ENCODE results near the gene MAD1L1.
"Not testable (repeated sequence)": the region's sequence is repeated elsewhere in the genome, so short reads cannot be mapped to it uniquely, and the experiment has no call there.

MAD1L1 gene

GRCh38 chr7:1869452-1870130, 363.2 kb downstream of the MAD1L1 start:
- no peak for DNase-seq

GRCh38 chr7:1868516-1869165, 364.1 kb downstream of the MAD1L1 start:
- no peak for DNase-seq

DNA sequence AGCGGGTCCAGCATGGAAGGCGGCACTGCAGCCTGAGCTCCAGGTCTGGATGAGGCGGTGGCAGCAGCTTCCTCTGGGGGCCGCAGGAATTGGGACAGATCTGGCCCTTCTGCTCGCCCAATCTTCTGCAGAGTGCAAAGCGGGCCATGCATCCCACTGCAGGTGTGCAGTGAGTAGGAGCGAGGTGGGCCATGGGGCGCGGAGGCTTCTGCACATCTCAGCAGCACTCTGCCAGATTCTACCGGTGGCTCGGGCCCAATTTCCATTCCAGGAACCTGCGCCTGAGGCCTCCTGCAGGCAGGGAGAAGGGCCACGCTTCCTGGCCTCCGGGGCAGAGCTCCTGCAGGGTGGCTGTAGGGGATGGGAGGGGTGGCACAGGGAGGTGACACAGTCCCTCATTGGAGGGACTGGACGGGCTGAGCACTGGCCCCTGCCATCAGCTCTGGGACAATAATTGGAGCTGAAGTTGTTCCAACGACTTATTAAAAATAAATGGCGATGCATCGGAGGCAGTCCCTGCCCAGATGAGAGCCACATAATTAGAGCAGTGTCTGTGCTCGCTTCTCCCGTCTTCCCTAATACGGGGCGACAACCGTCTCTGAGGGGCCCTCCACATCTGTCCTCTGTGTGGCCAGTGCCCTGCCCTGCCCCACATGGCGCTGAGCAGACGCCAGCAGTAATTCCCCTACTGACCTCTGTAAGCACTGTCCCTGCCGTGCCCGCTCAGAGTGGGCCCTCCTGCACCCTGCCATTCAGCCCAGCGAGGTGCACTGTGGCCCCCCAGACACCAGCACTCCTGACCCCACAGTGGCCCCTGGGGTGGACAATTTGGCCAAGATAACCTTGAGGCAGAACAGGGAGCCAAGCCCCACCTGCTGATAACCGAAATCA, 365.1 kb downstream of the MAD1L1 start:
- DNase-seq: no peak

DNA sequence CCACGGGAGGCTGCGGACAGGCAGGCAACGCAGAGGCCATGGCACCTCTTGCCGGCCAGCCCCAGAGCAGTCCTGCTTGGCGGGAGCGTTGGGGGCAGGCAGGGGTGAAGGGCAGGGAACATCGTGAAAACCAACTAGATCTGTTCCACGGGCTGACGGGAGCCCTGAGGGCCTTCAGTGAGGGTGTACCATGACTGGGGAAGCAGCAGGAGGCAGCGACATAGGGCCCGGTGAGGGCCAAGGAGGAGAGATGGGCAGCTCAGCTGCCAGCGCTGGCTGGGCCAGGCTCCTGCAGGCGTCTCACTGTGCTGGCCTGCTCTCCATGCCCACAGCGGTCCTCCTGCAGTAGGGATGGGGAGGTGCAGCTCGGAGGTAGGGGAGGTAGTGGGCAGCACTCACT, 366.1 kb downstream of the MAD1L1 start:
- no peak for DNase-seq

- no peak for DNase-seq
Measured at GRCh38 chr7:1865571-1866255, 367.0 kb downstream of the MAD1L1 start.

- no peak for DNase-seq
Measured at GRCh38 chr7:1865000-1865555, 367.7 kb downstream of the MAD1L1 start.

DNA sequence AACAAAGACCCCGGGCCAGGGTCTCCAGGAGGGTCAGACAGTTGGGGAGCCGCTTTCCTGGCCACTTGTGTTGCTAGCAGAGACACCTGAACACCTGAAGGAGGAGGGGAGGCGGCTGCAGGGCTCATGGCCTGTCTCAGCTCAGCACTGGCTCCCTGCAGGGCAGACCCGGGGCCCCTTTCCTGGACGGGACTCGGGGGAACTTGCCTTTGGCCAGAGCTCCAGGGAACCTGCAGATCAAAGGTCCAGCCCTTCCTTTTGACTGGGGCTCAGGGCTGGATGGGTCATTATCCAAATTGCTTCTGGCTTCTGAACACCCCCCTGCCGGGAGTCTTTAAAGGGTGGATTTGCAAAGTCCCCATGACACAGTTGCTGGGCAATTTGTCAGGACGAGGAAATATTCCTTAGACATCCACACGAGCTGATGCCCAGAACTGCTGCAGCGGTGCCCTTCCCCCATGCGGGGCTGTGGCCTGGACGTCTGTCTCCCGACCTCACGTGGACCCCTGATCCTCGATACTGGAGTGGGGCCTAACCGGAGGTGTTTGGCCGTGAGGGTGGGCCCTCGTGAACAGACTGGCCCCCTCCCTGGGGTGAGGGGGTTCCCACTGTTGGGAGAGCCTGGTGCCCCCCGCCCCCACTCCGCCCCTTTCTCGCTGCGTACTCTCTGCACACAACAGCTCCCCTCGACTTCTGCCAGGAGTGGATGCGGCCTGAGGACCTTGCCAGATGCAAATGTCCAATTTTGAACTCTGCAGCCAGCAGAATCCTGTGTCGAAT, 368.4 kb downstream of the MAD1L1 start:
- no peak for DNase-seq

DNA sequence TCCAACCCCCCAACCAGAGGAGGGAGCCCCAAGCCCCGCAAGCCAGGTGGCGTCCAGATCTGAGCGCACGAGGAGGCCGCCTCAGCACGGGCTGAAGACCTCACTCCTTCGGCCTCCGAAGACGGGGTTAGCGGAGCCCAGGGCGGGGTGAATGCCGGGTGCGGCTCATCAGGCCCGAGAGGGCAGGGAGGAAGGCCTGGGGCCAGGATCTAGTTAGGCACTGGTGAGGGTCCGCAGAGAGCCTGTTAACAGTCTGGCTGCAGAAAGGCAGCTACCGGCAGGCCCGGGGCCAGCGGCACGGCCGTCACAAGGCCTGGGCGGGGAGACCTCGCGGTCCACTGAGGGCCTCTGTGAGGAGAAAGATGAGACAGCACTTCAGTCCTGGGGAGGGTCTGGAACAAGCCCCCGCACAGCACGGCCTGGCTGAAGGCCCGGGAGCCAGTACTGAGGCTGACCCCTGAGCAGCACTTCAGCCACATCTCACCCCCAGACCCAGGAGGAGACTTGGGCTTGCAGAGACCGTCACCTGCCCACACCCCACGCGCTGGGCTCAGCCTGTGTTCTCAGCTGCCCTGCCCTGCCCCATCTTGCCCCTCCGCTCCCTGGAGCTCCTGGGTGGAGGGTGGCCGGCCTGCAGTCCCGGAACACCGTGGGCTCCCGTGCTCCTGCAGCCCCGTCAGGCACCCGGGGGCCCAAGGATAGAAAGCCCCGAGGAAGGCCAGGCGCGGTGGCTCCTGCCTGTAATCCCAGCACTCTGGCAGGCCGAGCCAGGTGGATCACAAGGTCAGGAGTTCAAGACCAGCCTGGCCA, 369.4 kb downstream of the MAD1L1 start:
- DNase-seq: no peak

DNA sequence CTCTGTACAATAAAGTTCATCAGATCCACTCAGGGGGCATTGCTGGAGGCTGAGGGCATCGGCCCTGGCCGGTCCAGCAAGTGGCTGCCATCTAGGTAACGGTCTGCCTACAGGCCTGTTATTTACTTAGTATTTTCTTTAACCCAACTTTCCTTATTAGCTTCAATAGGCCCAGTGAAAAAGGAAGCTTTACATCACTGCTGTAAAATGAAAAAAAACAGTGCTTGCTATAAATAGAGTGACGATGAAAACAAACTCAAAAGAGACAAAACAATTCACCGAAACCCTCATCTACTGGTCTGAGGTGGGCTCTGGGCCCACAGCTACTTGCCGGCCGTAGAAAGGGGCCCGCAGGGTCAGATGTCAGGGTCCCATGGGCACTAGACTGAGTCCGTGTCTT, 370.2 kb downstream of the MAD1L1 start:
- DNase-seq: no peak

GRCh38 chr7:1861799-1862458, 370.8 kb downstream of the MAD1L1 start:
- no peak for DNase-seq

DNA sequence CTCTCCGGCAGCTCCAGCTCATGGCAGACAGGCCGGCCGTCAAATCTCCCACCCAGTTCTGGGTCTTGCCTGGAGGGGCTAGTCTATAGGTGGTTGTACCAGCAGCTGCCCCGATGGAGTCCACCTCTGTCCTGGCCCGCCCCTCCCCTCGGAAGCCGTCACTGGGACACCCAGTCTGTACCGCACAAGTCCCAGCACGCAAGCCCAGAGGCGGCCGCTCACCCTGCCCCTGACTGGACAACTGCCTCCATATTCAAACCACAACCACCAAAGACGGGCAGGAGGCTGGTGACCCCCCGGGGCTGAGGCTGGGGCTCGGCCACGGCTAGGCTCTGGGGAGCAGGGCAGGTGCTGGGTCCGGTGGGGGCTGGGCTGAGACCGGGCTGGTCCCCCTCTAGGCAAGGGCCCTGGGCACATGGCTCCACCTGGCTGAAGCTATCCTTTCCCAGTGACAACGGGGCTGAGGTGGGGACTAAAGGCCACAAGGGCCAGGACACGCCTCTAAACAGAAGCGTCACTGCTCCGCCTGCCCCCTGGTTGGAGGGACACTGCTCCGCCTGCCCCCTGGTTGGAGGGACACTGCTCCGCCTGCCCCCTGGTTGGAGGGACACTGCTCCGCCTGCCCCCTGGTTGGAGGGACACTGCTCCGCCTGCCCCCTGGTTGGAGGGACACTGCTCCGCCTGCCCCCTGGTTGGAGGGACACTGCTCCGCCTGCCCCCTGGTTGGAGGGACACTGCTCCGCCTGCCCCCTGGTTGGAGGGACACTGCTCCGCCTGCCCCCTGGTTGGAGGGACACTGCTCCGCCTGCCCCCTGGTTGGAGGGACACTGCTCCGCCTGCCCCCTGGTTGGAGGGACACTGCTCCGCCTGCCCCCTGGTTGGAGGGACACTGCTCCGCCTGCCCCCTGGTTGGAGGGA, 371.6 kb downstream of the MAD1L1 start:
- not testable (repeated sequence) for DNase-seq

DNA sequence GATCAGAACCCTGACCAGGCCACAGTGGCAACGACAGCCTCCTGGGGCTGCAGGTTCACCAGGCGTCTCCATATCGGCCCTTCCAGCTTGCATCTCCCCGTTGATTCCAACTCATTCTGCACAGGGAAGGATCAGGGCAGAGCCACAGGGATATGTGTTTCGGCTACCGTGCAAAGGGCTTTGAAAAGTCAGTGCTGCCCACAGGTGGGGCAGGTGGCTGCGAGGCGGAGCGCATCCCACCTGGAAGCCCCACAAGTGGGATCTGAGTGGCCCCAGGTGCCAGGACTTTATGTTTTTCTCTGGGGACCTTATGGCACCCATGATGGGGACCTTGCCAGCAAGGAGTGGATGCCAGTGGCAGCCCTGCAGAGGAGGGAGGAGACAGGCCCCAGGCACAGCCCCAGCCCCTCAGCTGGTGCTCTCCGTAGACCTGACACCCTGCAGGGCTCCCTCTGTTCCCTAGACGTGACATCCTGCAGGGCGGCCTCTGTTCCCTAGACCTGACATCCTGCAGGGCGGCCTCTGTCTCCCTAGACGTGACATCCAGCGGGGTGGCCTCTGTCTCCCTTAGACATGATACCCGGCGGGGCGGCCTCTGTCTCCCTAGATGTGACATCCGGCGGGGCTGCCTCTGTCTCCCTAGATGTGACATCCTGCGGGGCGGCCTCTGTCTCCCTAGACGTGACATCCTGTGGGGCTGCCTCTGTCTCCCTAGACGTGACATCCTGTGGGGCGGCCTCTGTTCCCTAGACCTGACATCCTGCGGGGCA, 373.3 kb downstream of the MAD1L1 start:
- no peak for DNase-seq

- no peak for DNase-seq
Measured at GRCh38 chr7:1858435-1859265, 374.1 kb downstream of the MAD1L1 start.

GRCh38 chr7:1857487-1858421, 375.0 kb downstream of the MAD1L1 start:
- no peak for DNase-seq

DNA sequence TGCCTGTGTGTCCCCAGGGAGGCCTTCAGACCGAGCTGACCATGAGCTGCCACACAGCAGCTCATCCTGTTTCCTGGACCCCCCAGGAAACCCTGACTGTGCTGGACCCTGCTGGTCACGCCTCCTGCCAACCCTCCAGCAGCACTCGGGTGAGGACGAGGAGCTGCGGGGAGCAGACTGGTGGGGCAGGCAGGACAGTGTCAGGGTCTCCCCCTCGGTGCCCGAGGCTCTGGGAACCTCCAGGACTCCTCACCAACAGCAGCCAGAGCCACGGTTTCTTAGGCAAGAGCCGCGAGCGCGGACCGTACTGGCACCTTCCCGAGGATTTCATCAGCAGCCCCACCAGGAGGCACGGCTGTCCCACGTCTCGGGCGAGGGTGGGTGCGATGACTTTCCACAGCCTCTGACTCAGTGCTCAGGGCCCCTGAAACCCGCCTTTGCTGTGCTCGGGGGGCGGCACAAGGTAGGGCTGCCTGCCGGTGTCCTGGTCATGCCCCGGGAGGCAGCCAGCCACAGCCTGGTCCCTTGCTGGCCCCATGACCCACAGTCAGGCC, 375.8 kb downstream of the MAD1L1 start:
- DNase-seq: no peak

Measured in kidney glomerular epithelial cell (primary cell).